H1 (cell line): Measurements from ENCODE around the gene DSG4. TPM values are rescaled to one million over a fixed set of nuclear protein-coding genes. Genes with fewer than 3 reads are reported as not detected.

Source experiments
- CTCF ChIA-PET: fragments of 300-600 bp; sonication (Branson Sonifier 250); formaldehyde crosslinking; loops from one replicate; lab custom pipeline; 2021; ENCODE audit not compliant: partially characterized antibody; lab: Charles Lee
- POLR2A ChIA-PET: fragments of 300-600 bp; sonication (Branson Sonifier 250); formaldehyde crosslinking; loops from one replicate; lab custom pipeline; 2021; ENCODE audit warnings: inconsistent platforms; ENCODE audit not compliant: partially characterized antibody; lab: Charles Lee
- DNase-seq, 2 experiments: peaks; one replicate each; pipeline versions ENCODE4 v3.0.0 to v3.0.0-alpha.2; 2010 to 2022; ENCODE audit warnings: low spot score in 2 of 2, low read depth in 1 of 2, mixed read lengths in 1 of 2
- FAIRE-seq: peaks from 2 replicates; lab custom pipeline; 2011; peaks lifted over from hg19 to GRCh38; lab: Jason Lieb, UNC
- H2AFZ ChIP-seq: 2 replicates; pipeline ENCODE4 v1.8.1; 2012; ENCODE audit warnings: low read length, inconsistent platforms
- H2AK5ac ChIP-seq: 2 replicates; pipeline ENCODE4 v1.6.1; 2013; ENCODE audit warnings: low read depth, low read length
- H2BK120ac ChIP-seq: replicated peaks from 2 replicates; pipeline ENCODE3; 2013; ENCODE audit warnings: low read depth, low read length, inconsistent platforms
- H2BK12ac ChIP-seq: 2 replicates; pipeline ENCODE4 v1.6.1; 2013; ENCODE audit warnings: low read depth, low read length
- H2BK15ac ChIP-seq: 2 replicates; pipeline ENCODE4 v1.6.1; 2013; ENCODE audit warnings: low read length
- H2BK20ac ChIP-seq: 2 replicates; pipeline ENCODE4 v1.6.1; 2013; ENCODE audit warnings: low read length
- H2BK5ac ChIP-seq: 2 replicates; pipeline ENCODE4 v1.6.1; 2013; ENCODE audit warnings: low read depth, low read length
- H3K14ac ChIP-seq: 2 replicates; pipeline ENCODE4 v1.6.1; 2013; ENCODE audit warnings: inconsistent platforms; ENCODE audit not compliant: insufficient read length
- H3K18ac ChIP-seq: 2 replicates; pipeline ENCODE4 v1.6.1; 2013; ENCODE audit warnings: low read length; ENCODE audit errors: extremely low read depth
- H3K23ac ChIP-seq: 2 replicates; pipeline ENCODE4 v1.6.1; 2013; ENCODE audit warnings: inconsistent platforms; ENCODE audit not compliant: insufficient read length
- H3K23me2 ChIP-seq: 2 replicates; pipeline ENCODE4 v1.6.1; 2013; ENCODE audit warnings: low read depth, low read length
- H3K27ac ChIP-seq: 2 replicates; pipeline ENCODE4 v1.6.1; 2011; ENCODE audit warnings: low read depth, low read length, inconsistent platforms
- H3K27me3 ChIP-seq, 4 experiments: replicated peaks in 1 of 4; 1 replicate in 1 of 4; 2 replicates in 3 of 4; pipeline versions ENCODE4 v1.6.1 to v1.8.1; 2011 to 2013; ENCODE audit warnings: low read length in 3 of 4, mild to moderate bottlenecking in 3 of 4, inconsistent platforms in 2 of 4, mixed read lengths in 2 of 4, moderate library complexity in 1 of 4; ENCODE audit not compliant: control insufficient read depth in 3 of 4, insufficient read depth in 3 of 4; ENCODE audit errors: extremely low read depth in 1 of 4
- H3K36me3 ChIP-seq, 4 experiments: 2 replicates each; pipeline versions ENCODE4 v1.6.1 to v1.8.1; 2011 to 2013; ENCODE audit warnings: mild to moderate bottlenecking in 4 of 4, low read length in 3 of 4, moderate library complexity in 2 of 4, control low read depth in 1 of 4, inconsistent platforms in 1 of 4; ENCODE audit not compliant: insufficient read depth in 4 of 4, control insufficient read depth in 2 of 4
- H3K4ac ChIP-seq: replicated peaks from 2 replicates; pipeline ENCODE3; 2013; ENCODE audit warnings: low read length, low read depth, mixed read lengths, inconsistent platforms; ENCODE audit not compliant: insufficient read length
- H3K4me1 ChIP-seq, 4 experiments: replicated peaks in 1 of 4; 1 replicate in 1 of 4; 2 replicates in 3 of 4; pipeline versions ENCODE4 v1.6.1 to v1.8.1; 2011 to 2013; ENCODE audit warnings: low read length in 3 of 4, inconsistent platforms in 2 of 4, mixed read lengths in 1 of 4; ENCODE audit not compliant: insufficient read depth in 4 of 4, control insufficient read depth in 3 of 4
- H3K4me2 ChIP-seq, 2 experiments: 2 replicates each; pipeline versions ENCODE4 v1.6.1 to v1.8.1; 2011 to 2013; ENCODE audit warnings: low read depth in 2 of 2, low read length in 2 of 2, control low read depth in 1 of 2, inconsistent platforms in 1 of 2, mild to moderate bottlenecking in 1 of 2; ENCODE audit not compliant: insufficient read depth in 1 of 2
- H3K4me3 ChIP-seq, 4 experiments: fragments of 200-600, 300-600 bp in 1 of 4; sonication (generic), shearing (Covaris generic), sonication (Bioruptor Twin) in 1 of 4; 2 replicates each; pipeline versions ENCODE4 v1.5.1 to v1.8.1; 2011 to 2016; ENCODE audit warnings: low read length in 4 of 4, low read depth in 3 of 4, control low read depth in 2 of 4, inconsistent platforms in 2 of 4, mild to moderate bottlenecking in 2 of 4, mixed read lengths in 1 of 4, moderate library complexity in 1 of 4; ENCODE audit not compliant: insufficient read depth in 2 of 4; ENCODE audit errors: extremely low read depth in 1 of 4
- H3K56ac ChIP-seq: replicated peaks from 2 replicates; pipeline ENCODE3; 2013; ENCODE audit warnings: low read depth, mild to moderate bottlenecking, mixed read lengths, low read length, inconsistent platforms; ENCODE audit not compliant: insufficient read length
- H3K79me1 ChIP-seq: 2 replicates; pipeline ENCODE4 v1.6.1; 2013; ENCODE audit warnings: low read depth, low read length, control low read depth
- H3K79me2 ChIP-seq, 2 experiments: 2 replicates each; pipeline versions ENCODE4 v1.6.1 to v1.8.1; 2012 to 2013; ENCODE audit warnings: low read length in 2 of 2, mild to moderate bottlenecking in 2 of 2, inconsistent platforms in 1 of 2; ENCODE audit not compliant: insufficient read depth in 2 of 2, control insufficient read depth in 1 of 2
- H3K9ac ChIP-seq, 4 experiments: replicated peaks in 1 of 4; 1 replicate in 1 of 4; 2 replicates in 3 of 4; pipeline versions ENCODE4 v1.6.1 to v1.8.1; 2011 to 2013; ENCODE audit warnings: low read depth in 3 of 4, low read length in 3 of 4, control low read depth in 2 of 4, mild to moderate bottlenecking in 2 of 4, moderate library complexity in 2 of 4, inconsistent platforms in 1 of 4; ENCODE audit errors: extremely low read depth in 1 of 4
- H3K9me3 ChIP-seq, 2 experiments: 2 replicates each; pipeline versions ENCODE4 v1.6.1 to v1.8.1; 2012 to 2013; ENCODE audit warnings: mild to moderate bottlenecking in 2 of 2, moderate library complexity in 2 of 2, control low read depth in 1 of 2, inconsistent platforms in 1 of 2, low read depth in 1 of 2, low read length in 1 of 2, mixed read lengths in 1 of 2; ENCODE audit not compliant: insufficient read depth in 2 of 2
- H4K20me1 ChIP-seq, 2 experiments: replicated peaks in 1 of 2; 2 replicates each; pipeline versions ENCODE3 to v1.8.1; 2011 to 2013; ENCODE audit warnings: inconsistent platforms in 2 of 2, low read length in 2 of 2, mild to moderate bottlenecking in 1 of 2; ENCODE audit not compliant: insufficient read depth in 2 of 2, control insufficient read depth in 1 of 2
- H4K5ac ChIP-seq: 2 replicates; pipeline ENCODE4 v1.6.1; 2013; ENCODE audit warnings: low read length, low read depth, mixed read lengths, inconsistent platforms; ENCODE audit not compliant: insufficient read length
- H4K8ac ChIP-seq: 2 replicates; pipeline ENCODE4 v1.8.0; 2013; ENCODE audit warnings: mild to moderate bottlenecking, moderate library complexity, low read length, inconsistent platforms; ENCODE audit not compliant: insufficient read depth; ENCODE audit errors: extremely low read depth
- H4K91ac ChIP-seq: replicated peaks from 2 replicates; pipeline ENCODE3; 2013; ENCODE audit warnings: low read length, mixed read lengths, inconsistent platforms; ENCODE audit not compliant: insufficient read length
- CHD2 ChIP-seq: IDR thresholded peaks from 2 replicates; pipeline ENCODE4 v1.6.1; 2012; ENCODE audit warnings: low read length, improper control_type of control experiment
- CTCF ChIP-seq, 3 experiments: IDR thresholded peaks; 1 replicate in 2 of 3; 2 replicates in 1 of 3; pipeline versions ENCODE4 v1.5.1 to v1.6.1; 2011; ENCODE audit warnings: low read length in 3 of 3, mild to moderate bottlenecking in 3 of 3, inconsistent platforms in 2 of 3, low read depth in 1 of 3, moderate library complexity in 1 of 3; ENCODE audit not compliant: insufficient read depth in 1 of 3; ENCODE audit errors: control extremely low read depth in 1 of 3
- JUN ChIP-seq: IDR thresholded peaks from 2 replicates; pipeline ENCODE4 v1.6.1; 2011; ENCODE audit warnings: low read depth, mild to moderate bottlenecking, improper control_type of control experiment, low read length
- KDM1A ChIP-seq: fragments of 200-600, 300-600 bp; sonication (generic); IDR thresholded peaks from 2 replicates; pipeline ENCODE4 v1.7.1; 2016; ENCODE audit warnings: mild to moderate bottlenecking, low read length, borderline replicate concordance
- RNF2 ChIP-seq: fragments of 200-900, 300-1000 bp; sonication (generic); IDR thresholded peaks from 2 replicates; pipeline ENCODE4 v1.7.1; 2016; ENCODE audit warnings: borderline replicate concordance, low read depth, mild to moderate bottlenecking, antibody characterized with exemption, low read length; ENCODE audit not compliant: poor library complexity, severe bottlenecking; ENCODE audit errors: missing control alignments
- SIRT6 ChIP-seq: IDR thresholded peaks from one replicate; pipeline ENCODE4 v1.7.1; 2012; ENCODE audit warnings: low read length, inconsistent platforms
- SP2 ChIP-seq: IDR thresholded peaks from 2 replicates; pipeline ENCODE4 v1.6.1; 2012; ENCODE audit warnings: mild to moderate bottlenecking, low read length, inconsistent platforms
- ZNF274 ChIP-seq: IDR thresholded peaks from 2 replicates; pipeline ENCODE4 v1.7.0; 2012; ENCODE audit warnings: low read length, borderline replicate concordance; ENCODE audit errors: extremely low read depth
- WGBS, 2 experiments: shearing (Covaris generic) in 1 of 2; methylation state at CpG; one replicate each; pipeline versions ENCODE4 v1.1.6 to v1.1.7; 2013 to 2015; ENCODE audit warnings: low lambda C conversion rate in 2 of 2, mixed read lengths in 2 of 2, inconsistent platforms in 1 of 2, low coverage in 1 of 2, missing lambda C conversion rate in 1 of 2; ENCODE audit not compliant: insufficient replicate concordance in 2 of 2, insufficient coverage in 1 of 2, insufficient read length in 1 of 2; ENCODE audit errors: extremely low coverage in 1 of 2, missing lambda C conversion rate in 1 of 2; 5-methylcytosine and 5-hydroxymethylcytosine counted together
- polyA plus RNA-seq, 7 experiments: library from polyadenylated mRNA; depleted of rRNA in 3 of 7; stranded (reverse) in 5 of 7; unstranded in 2 of 7; fragments of >200 nt in 5 of 7; fragments of 200-250 nt in 2 of 7; gene quantifications; 1 replicate in 5 of 7; 2 replicates in 1 of 7; 4 replicates in 1 of 7; pipeline versions ENCODE4 v1.2.1 to v1.2.3, GENCODE V29; 2011 to 2013; ENCODE audit warnings: missing spikeins in 2 of 7, mixed read lengths in 2 of 7
- total RNA-seq: library from RNA; stranded (reverse); fragmentation: NEBNext Ultra II Directional; extraction: Animal tissue kit (Norgen Biotek cat#: 25700); gene quantifications from 2 replicates; pipeline ENCODE4 v1.2.1, GENCODE V29; 2021

The DSG4 gene
- total and polyA plus RNA-seq, 2 of the 8 experiments (the other 6 are each of a cell fraction or from before 2014, with no cell fraction given) = not detected

- H3K9me3 ChIP-seq = no peaks in the 10 kb centered on the region
- 73% methylated on average over 6 of the region's 6 CpGs; no CpG with 5 or more reads in 1 of the 2 experiments for WGBS, 2 experiments
- POLR2A ChIA-PET = no interaction called here
- H3K23me2 ChIP-seq = no peaks in the 10 kb centered on the region
- H2BK5ac ChIP-seq = no peak overlapping the region
- H3K79me2 ChIP-seq = no peaks in the 10 kb centered on the region
- no peak overlapping the region for H3K9ac ChIP-seq
- H3K56ac ChIP-seq = no peak overlapping the region
- CTCF ChIA-PET = interaction anchor here (0.7 to 3.0 kb wide), 4 partner anchors 10 to 84 kb away, joined by 3 to 9 read pairs (median 3); no protein-coding TSS in a partner anchor
- no peaks in the 10 kb centered on the region for H3K36me3 ChIP-seq
- no peak overlapping the region for H2BK120ac ChIP-seq
- 0 out of 2 replicates have a peak overlapping the region, but pooled peaks have one; percentile 14 for H2AFZ ChIP-seq
- no peak overlapping the region for H4K5ac ChIP-seq
- H3K4me2 ChIP-seq = no peak overlapping the region
- H3K27ac ChIP-seq = no peak overlapping the region
- no peak overlapping the region for H3K4ac ChIP-seq
- no peak overlapping the region for H2BK15ac ChIP-seq
- no peak overlapping the region for H2BK20ac ChIP-seq
- H3K18ac ChIP-seq = no peak overlapping the region
- no peaks in the 10 kb centered on the region for H3K27me3 ChIP-seq
- H3K14ac ChIP-seq = no peak overlapping the region
- no peak overlapping the region for H3K4me3 ChIP-seq
- DNase-seq = no peak
- H4K91ac ChIP-seq = no peak overlapping the region
- H3K79me1 ChIP-seq = no peaks in the 10 kb centered on the region
- H4K8ac ChIP-seq = no peak overlapping the region
- no peak overlapping the region for H2AK5ac ChIP-seq
- no peak overlapping the region for H3K23ac ChIP-seq
- no peaks in the 10 kb centered on the region for H3K4me1 ChIP-seq
- no peak overlapping the region for H2BK12ac ChIP-seq
- no peaks in the 10 kb centered on the region for H4K20me1 ChIP-seq
- FAIRE-seq = no peak
- TF ChIP-seq SIRT6 (no peak), JUN (no peak), RNF2 (no peak), ZNF274 (no peak), CTCF (IDR thresholded peaks at IDR 0.05; ENCODE audit: control extremely low read depth in 1 of 3, insufficient read depth in 1 of 3, low read depth in 1 of 3, low read length in 3 of 3) (no peak), KDM1A (no peak), SP2 (no peak), CHD2 (no peak)
Measured at GRCh38 chr18:31396796-31397612, 20.4 kb downstream of the DSG4 start.
